ENCODE data around the gene HCN3.

- no peak for TF ChIP-seq CTCF (IDR thresholded peaks at IDR 0.05; ENCODE audit: poor library complexity, severe bottlenecking)
- TF ChIP-seq EP300 (conservative IDR thresholded peaks at IDR 0.05; ENCODE audit: poor library complexity, severe bottlenecking) = no peak
- no peak for TF ChIP-seq POLR2AphosphoS5 (IDR thresholded peaks at IDR 0.05)
- TF ChIP-seq REST (IDR thresholded peaks at IDR 0.05; ENCODE audit: borderline replicate concordance) = no peak
- no peak for TF ChIP-seq SMC3 (conservative IDR thresholded peaks at IDR 0.05; ENCODE audit: poor library complexity)
- no peak for TF ChIP-seq MXI1 (conservative IDR thresholded peaks at IDR 0.05; ENCODE audit: poor library complexity, severe bottlenecking)
- TF ChIP-seq EZH2 (IDR thresholded peaks at IDR 0.05; ENCODE audit: borderline replicate concordance, insufficient read depth, low read length, poor library complexity, severe bottlenecking) = no peak
- no peak for TF ChIP-seq RAD21 (conservative IDR thresholded peaks at IDR 0.05)
Observed at GRCh38 chr1:155320252-155320651, 43.0 kb downstream of the HCN3 start.
